NCI-H748 treated with DMSO at 0.1 percent for 48 hours (cell line): ENCODE results near the gene TRIM16.
A peak's percentile ranks its signal among the peaks of the same experiment; 100 is the strongest.
"Not testable (repeated sequence)": the region's sequence is repeated elsewhere in the genome, so short reads cannot be mapped to it uniquely, and the experiment has no call there.

Source experiments
- DNase-seq: peaks from one replicate; lab custom pipeline; 2025; lab: John Stamatoyannopoulos, UW

TRIM16 gene

DNA sequence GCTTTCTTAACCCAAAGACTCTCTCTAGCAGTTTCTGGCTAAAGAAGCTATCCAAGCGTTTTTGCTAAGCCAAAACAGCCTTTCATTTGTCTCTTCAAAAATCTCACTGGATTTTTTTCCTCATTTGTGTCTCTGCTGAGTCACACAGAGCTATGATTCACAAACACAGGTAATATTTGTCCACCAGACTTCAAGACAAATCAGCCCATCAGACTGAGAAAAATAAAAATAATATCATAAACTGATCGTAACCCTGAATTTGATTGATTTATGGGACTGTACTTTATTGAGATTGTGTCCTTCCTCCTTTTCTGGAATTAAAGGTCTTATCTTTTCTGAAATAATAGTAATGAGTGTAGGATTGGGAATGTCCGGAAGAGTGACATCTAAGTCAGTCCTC, 25.8 kb downstream of the TRIM16 start:
- no peak for DNase-seq

GRCh38 chr17:15657868-15658267, 26.2 kb downstream of the TRIM16 start:
- DNase-seq, result no peak

DNA sequence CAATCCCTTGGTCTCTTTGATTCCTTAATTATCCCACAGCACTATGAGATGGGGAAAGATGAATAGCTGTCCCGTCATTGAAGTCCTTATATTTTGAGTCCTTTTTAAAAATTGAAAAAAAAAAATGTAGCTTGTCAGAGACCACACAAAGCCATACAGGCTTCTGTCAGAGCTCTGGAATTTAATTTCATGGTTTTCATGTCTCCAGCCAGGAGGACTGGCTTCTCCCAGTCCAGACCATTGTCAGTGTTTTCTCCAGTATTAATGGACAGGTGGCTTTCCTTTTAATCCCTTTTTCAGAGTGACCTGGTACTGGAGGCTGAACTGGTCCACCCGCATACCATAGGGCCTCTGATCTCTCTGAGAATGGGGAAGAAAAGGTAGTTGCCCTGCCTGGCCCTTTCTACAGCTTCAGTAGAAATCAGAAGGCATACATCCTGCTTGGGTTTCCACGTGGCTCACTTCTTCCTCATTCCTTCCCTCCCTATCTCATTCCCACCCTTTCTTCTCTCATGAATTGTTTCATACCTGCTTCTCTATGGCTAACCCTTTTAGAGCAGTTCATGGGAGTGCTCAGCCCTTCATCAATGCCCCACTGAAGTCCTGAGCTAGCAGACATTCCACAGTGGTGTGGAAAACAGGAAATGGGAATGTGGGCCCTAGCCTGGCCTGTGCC, 29.1 kb downstream of the TRIM16 start:
- no peak for DNase-seq

- not testable (repeated sequence) for DNase-seq
Measured at GRCh38 chr17:15654401-15654800, 29.7 kb downstream of the TRIM16 start.

DNA sequence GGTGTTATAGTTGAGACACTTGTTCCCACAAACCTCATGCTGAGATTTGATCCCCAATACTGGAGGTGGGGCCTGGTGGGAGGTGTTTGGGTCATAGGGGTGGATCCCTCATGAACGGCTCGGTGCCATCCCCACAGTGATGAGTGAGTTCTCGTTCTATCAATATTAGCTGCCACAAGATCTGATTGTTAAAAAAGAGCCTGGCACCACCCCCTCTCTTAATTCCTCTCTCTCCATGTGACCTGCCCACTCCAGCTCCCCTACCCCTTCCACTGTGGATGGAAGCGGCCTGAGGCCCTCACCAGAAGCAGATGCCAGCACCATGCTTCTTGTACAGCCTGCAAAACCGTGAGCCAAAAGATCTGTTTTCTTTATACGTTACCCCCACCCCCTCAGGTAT, 31.2 kb downstream of the TRIM16 start:
- DNase-seq, result no peak

DNA sequence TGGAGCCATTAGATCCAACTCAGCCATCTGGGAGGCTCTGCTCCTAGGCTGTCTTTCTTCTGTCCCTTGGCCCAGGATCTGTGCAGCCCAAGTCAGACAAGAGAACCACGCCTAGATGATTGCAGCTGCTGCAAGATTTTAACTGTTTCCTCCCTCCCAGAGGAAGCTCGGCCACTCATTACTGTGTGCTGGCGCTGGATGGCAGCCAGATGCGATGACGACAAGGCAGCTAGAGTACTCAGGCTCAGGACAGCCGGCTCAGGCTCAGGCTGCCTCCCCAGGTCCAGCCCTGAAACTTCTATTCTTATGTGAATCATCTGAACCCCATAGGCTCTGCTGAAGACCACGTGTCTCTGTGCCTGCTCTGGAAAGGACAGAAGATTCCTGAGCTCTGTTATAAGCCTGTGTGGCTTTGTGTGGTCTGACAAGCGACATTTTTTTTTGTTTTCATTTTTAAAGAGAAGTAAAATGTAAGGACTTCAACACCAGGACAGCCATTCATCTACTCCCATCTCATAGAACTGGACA, 32.5 kb downstream of the TRIM16 start:
- peak; percentile 47 for DNase-seq

GRCh38 chr17:15650741-15651582, 33.1 kb downstream of the TRIM16 start:
- no peak for DNase-seq

- no peak for DNase-seq
Measured at GRCh38 chr17:15649861-15650421, 34.2 kb downstream of the TRIM16 start.

GRCh38 chr17:15648386-15648785, 35.7 kb downstream of the TRIM16 start:
- no peak for DNase-seq

DNA sequence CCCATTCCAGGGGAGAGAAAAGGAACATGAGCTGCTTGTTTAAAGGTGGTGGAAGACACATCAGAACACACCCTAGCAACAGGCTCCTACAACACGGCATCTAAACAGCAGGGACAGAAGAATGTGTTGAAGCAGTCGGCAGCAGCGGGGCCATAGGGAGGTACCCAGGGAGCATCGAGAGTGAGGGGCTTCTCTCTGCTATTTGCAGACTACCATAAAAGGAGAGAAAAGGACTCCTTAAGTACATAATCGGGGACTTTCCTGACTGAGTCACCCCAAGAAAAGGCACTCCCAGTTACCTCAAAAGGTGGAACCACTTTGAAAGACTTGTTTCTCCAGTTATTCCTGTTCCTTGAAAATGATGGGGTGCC, 38.2 kb downstream of the TRIM16 start:
- DNase-seq, result not testable (repeated sequence)

DNA sequence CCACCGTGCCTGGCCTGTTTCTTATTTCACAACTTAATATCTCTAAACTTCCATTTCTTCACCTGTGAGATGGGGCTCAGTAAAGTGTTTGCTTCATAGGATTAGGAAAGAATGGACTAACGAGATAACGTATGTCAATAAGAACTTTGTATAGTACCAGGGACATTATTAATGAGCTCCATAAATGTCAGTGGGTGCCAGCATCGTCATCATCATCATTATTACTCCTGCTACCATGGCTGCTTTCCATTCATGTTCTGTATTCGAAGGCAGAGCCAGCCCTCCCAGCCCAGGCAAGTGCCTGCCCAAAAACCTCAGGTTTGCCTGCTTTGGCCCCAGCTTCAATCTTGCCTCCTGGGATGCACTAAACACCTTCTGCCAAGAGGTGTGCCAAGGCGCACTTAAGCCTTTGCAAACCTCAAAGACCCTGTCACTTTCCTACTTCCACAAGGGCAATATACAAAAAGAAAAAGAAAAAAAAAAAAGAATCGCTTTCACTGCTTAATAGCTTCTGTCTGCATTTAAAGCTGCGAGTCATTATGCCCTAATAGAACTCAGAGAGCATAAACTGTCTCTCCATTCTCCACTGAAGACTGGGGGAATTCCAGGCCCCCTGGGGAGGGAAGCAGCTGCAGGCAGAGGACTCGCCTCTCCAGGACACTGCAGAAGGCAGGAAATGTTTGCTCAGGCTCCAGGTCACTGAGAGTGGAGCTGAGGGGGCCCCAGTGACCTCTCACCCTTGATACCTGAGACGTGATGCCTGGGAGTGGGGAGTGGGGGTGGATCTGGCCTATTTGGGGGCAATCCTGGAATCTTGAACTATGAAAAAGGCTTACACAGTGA, 38.8 kb downstream of the TRIM16 start:
- peak; percentile 29 for DNase-seq

DNA sequence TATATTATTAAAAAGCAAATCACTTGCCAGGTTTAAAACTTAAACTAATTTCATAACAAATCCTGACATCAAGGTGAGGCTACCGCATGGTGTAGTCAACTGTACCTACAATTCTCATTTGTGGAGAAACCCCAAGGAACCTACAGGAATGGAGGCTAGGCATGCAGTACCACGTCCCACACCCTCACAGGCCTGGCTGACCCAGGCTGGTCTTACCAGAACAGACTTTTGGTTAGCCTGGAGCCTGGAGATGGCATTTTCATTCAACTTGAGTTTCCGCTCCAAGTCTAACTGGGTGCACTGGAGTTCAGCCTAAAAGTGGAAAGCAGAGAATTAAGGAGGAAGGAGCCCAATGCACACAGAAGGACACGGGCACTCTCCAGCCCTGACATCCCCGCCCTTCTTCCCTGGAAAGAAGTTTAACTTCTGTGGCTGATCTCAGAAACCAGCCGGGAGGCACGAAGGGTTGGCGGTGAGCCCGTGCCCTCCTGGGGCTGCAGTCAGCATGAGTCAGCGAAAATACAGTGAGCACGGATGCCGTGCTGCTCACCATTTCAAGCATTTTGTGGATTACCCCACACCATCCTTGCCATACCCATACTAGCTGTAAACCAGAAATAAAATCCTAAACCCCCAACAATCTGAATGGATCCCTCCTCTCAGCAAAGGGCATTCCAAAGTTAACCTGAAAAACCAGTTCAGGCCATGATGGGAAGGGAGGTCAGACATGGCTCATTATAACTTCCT, 41.4 kb downstream of the TRIM16 start:
- not testable (repeated sequence) for DNase-seq

DNA sequence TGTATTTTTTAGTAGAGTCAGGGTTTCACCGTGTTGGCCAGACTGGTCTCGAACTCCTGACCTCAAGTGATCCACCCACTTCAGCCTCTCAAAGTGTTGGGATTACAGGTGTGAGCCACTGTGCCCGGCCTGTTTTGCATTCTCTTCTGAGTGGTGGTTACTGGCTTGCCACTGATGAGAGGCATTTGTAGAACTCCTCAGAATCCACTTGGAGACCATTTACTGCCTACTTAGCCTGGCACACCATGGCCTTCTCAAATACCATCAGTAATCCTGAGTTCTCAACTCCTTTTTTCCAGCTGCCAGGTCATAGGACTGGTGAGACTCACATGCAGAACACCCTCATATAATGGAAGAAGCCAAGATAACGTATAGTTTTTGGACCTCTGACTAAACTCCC, 42.1 kb downstream of the TRIM16 start:
- not testable (repeated sequence) for DNase-seq

GRCh38 chr17:15630930-15631453, 53.1 kb downstream of the TRIM16 start:
- DNase-seq, result not testable (repeated sequence)

GRCh38 chr17:15629991-15630390, 54.1 kb downstream of the TRIM16 start:
- not testable (repeated sequence) for DNase-seq

DNA sequence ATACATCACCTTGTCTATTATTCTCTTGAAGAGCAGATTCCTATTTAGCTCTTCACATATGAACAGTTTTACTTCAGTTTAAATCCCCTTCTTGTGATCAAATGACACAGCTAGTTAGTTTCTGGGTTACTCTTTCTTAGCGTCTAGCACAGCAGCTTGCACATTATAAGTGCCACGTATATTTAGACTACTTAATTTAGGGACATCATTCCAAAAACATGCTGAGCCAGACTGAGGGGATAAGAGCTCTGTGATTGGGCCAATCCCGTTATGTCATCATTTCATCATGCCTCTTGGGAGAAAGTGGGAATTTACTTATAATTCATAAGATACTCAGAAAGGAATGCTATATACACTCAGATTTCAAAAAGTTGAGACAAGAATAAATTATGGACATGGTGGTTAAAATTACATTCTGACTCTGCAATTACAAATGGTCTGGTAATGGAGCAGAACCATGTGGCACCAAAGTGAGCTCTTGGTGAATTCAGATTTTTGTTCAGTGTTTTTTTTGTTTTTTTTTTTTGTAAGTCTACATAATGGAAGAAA, 60.4 kb downstream of the TRIM16 start:
- DNase-seq, result not testable (repeated sequence)

DNA sequence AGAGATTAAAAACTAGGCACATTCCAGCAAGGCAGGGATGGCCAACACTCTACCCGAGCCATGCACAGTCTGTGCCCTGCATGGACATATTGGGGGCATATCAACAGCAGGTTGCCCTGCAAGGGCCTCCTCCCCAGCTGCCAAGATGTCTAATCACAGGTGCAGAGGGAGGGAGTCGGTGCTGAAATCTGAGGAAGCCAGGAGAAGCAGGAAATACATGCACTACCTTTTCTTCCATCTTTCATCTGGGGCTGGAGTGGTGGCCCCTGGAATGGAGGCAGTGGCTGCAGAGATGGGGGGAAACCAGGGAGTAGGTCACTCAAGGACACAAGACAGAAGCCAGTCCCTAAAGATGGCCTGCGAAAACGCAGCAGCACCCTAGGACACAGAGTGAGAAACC, 60.9 kb downstream of the TRIM16 start:
- DNase-seq, result not testable (repeated sequence)

GRCh38 chr17:15622124-15622523, 62.0 kb downstream of the TRIM16 start:
- not testable (repeated sequence) for DNase-seq

GRCh38 chr17:15619331-15620058, 64.6 kb downstream of the TRIM16 start, which contains the start of gene FBXW10B:
Gene FBXW10B, minus strand, starts transcription at chr17:15619704. Its CDS starts 192 bp downstream, at chr17:15619512.
- DNase-seq, result not testable (repeated sequence)

- not testable (repeated sequence) for DNase-seq
Measured at GRCh38 chr17:15616828-15617227, 67.3 kb downstream of the TRIM16 start.
